Neural cell (in vitro differentiated cells): Measurements from ENCODE around the gene FOXL1.
A peak's percentile ranks its signal among the peaks of the same experiment; 100 is the strongest.

Experiments
- EP300 ChIP-seq: fragments of 450-650 bp; conservative IDR thresholded peaks from 2 replicates; pipeline ENCODE4 v1.6.1; 2014; ENCODE audit warnings: antibody characterized with exemption, mild to moderate bottlenecking, moderate library complexity; ENCODE audit not compliant: poor library complexity, severe bottlenecking
- EZH2 ChIP-seq: fragments of 200-600, 300-800 bp; shearing (Covaris generic), sonication (generic); IDR thresholded peaks from 2 replicates; pipeline ENCODE4 v1.6.1; 2014; ENCODE audit warnings: antibody characterized with exemption, low read length, borderline replicate concordance, mild to moderate bottlenecking; ENCODE audit not compliant: insufficient read depth, poor library complexity, severe bottlenecking
- MXI1 ChIP-seq: fragments of 450-650 bp; conservative IDR thresholded peaks from 2 replicates; pipeline ENCODE4 v1.6.1; 2014; ENCODE audit warnings: antibody characterized with exemption, mild to moderate bottlenecking; ENCODE audit not compliant: poor library complexity, severe bottlenecking
- POLR2AphosphoS5 ChIP-seq: IDR thresholded peaks from 2 replicates; pipeline ENCODE4 v1.6.1; 2012
- RAD21 ChIP-seq: fragments of 450-650 bp; conservative IDR thresholded peaks from 2 replicates; pipeline ENCODE4 v1.6.1; 2014; ENCODE audit warnings: antibody characterized with exemption, mild to moderate bottlenecking, moderate library complexity
- SMC3 ChIP-seq: fragments of 450-650 bp; conservative IDR thresholded peaks from 2 replicates; pipeline ENCODE4 v1.6.1; 2014; ENCODE audit warnings: antibody characterized with exemption, mild to moderate bottlenecking, moderate library complexity; ENCODE audit not compliant: poor library complexity
- TF ChIP-seq, protein P1 (sequence below): fragments of 450-650 bp; IDR thresholded peaks from 2 replicates; pipeline ENCODE4 v1.5.1; 2014; ENCODE audit warnings: antibody characterized with exemption, mild to moderate bottlenecking, moderate library complexity; ENCODE audit not compliant: poor library complexity, severe bottlenecking
- TF ChIP-seq, protein P2 (sequence below): IDR thresholded peaks from 2 replicates; pipeline ENCODE4 v1.6.1; 2012; ENCODE audit warnings: borderline replicate concordance

DNA sequence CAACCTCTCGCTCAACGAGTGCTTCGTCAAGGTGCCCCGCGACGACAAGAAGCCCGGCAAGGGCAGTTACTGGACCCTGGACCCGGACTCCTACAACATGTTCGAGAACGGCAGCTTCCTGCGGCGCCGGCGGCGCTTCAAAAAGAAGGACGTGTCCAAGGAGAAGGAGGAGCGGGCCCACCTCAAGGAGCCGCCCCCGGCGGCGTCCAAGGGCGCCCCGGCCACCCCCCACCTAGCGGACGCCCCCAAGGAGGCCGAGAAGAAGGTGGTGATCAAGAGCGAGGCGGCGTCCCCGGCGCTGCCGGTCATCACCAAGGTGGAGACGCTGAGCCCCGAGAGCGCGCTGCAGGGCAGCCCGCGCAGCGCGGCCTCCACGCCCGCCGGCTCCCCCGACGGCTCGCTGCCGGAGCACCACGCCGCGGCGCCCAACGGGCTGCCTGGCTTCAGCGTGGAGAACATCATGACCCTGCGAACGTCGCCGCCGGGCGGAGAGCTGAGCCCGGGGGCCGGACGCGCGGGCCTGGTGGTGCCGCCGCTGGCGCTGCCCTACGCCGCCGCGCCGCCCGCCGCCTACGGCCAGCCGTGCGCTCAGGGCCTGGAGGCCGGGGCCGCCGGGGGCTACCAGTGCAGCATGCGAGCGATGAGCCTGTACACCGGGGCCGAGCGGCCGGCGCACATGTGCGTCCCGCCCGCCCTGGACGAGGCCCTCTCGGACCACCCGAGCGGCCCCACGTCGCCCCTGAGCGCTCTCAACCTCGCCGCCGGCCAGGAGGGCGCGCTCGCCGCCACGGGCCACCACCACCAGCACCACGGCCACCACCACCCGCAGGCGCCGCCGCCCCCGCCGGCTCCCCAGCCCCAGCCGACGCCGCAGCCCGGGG, 10.4 kb upstream of the FOXL1 start:
- TF ChIP-seq EP300: no peak
- TF ChIP-seq POLR2AphosphoS5: no peak
- TF ChIP-seq, protein P1, sequence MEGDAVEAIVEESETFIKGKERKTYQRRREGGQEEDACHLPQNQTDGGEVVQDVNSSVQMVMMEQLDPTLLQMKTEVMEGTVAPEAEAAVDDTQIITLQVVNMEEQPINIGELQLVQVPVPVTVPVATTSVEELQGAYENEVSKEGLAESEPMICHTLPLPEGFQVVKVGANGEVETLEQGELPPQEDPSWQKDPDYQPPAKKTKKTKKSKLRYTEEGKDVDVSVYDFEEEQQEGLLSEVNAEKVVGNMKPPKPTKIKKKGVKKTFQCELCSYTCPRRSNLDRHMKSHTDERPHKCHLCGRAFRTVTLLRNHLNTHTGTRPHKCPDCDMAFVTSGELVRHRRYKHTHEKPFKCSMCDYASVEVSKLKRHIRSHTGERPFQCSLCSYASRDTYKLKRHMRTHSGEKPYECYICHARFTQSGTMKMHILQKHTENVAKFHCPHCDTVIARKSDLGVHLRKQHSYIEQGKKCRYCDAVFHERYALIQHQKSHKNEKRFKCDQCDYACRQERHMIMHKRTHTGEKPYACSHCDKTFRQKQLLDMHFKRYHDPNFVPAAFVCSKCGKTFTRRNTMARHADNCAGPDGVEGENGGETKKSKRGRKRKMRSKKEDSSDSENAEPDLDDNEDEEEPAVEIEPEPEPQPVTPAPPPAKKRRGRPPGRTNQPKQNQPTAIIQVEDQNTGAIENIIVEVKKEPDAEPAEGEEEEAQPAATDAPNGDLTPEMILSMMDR: no peak
- peak; percentile 99 for TF ChIP-seq EZH2
- TF ChIP-seq, protein P2, sequence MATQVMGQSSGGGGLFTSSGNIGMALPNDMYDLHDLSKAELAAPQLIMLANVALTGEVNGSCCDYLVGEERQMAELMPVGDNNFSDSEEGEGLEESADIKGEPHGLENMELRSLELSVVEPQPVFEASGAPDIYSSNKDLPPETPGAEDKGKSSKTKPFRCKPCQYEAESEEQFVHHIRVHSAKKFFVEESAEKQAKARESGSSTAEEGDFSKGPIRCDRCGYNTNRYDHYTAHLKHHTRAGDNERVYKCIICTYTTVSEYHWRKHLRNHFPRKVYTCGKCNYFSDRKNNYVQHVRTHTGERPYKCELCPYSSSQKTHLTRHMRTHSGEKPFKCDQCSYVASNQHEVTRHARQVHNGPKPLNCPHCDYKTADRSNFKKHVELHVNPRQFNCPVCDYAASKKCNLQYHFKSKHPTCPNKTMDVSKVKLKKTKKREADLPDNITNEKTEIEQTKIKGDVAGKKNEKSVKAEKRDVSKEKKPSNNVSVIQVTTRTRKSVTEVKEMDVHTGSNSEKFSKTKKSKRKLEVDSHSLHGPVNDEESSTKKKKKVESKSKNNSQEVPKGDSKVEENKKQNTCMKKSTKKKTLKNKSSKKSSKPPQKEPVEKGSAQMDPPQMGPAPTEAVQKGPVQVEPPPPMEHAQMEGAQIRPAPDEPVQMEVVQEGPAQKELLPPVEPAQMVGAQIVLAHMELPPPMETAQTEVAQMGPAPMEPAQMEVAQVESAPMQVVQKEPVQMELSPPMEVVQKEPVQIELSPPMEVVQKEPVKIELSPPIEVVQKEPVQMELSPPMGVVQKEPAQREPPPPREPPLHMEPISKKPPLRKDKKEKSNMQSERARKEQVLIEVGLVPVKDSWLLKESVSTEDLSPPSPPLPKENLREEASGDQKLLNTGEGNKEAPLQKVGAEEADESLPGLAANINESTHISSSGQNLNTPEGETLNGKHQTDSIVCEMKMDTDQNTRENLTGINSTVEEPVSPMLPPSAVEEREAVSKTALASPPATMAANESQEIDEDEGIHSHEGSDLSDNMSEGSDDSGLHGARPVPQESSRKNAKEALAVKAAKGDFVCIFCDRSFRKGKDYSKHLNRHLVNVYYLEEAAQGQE: no peak
- TF ChIP-seq RAD21: no peak
- TF ChIP-seq SMC3: no peak
- no peak for TF ChIP-seq MXI1
